NB4 (cell line): ENCODE data around the gene YKT6.
"Not testable (repeated sequence)": the region's sequence is repeated elsewhere in the genome, so short reads cannot be mapped to it uniquely, and the experiment has no call there.

Experiments used
- DNase-seq: peaks from one replicate; pipeline ENCODE4 v3.0.0; 2010; ENCODE audit warnings: low read depth
- H3K4me3 ChIP-seq: one replicate; pipeline ENCODE4 v1.5.1; 2011; ENCODE audit warnings: mild to moderate bottlenecking, low read depth, low read length, moderate library complexity
- CTCF ChIP-seq: IDR thresholded peaks from one replicate; pipeline ENCODE4 v1.5.1; 2012; ENCODE audit warnings: low read depth, low read length
- MAX ChIP-seq: IDR thresholded peaks from 2 replicates; pipeline ENCODE4 v1.6.1; 2011; ENCODE audit warnings: low read depth, low read length
- MYC ChIP-seq: IDR thresholded peaks from 2 replicates; pipeline ENCODE4 v1.6.1; 2011; ENCODE audit warnings: low read depth, low read length
- POLR2A ChIP-seq: IDR thresholded peaks from 2 replicates; pipeline ENCODE4 v1.6.1; 2011; ENCODE audit warnings: mild to moderate bottlenecking; ENCODE audit not compliant: insufficient read length; ENCODE audit errors: extremely low read depth

Gene YKT6

GRCh38 chr7:44172352-44172751 lies 28.4 kb upstream of the YKT6 start:
- H3K4me3 ChIP-seq, result no peak overlapping the region
- TF ChIP-seq MAX (no peak), POLR2A (no peak), CTCF (no peak), MYC (no peak)
- DNase-seq, result no peak

GRCh38 chr7:44172803-44173424 lies 27.9 kb upstream of the YKT6 start:
- TF ChIP-seq CTCF (no peak), MAX (no peak), MYC (no peak), POLR2A (no peak)
- no peak for DNase-seq
- no peak overlapping the region for H3K4me3 ChIP-seq

- no peak for TF ChIP-seq MYC
- no peak for TF ChIP-seq MAX
- no peak for TF ChIP-seq POLR2A
- TF ChIP-seq CTCF, result no peak
- H3K4me3 ChIP-seq, result no peak overlapping the region
- no peak for DNase-seq
Measured at GRCh38 chr7:44173911-44174693, 26.7 kb upstream of the YKT6 start.

GRCh38 chr7:44174694-44174948 lies 26.2 kb upstream of the YKT6 start:
- not testable (repeated sequence) for DNase-seq, H3K4me3 ChIP-seq

- TF ChIP-seq MYC (no peak), CTCF (no peak), MAX (no peak), POLR2A (no peak)
- H3K4me3 ChIP-seq, result no peak overlapping the region
- DNase-seq, result no peak
Measured at GRCh38 chr7:44175730-44176129, 25.0 kb upstream of the YKT6 start.

GRCh38 chr7:44176486-44176885 lies 24.3 kb upstream of the YKT6 start:
- TF ChIP-seq POLR2A, result no peak
- TF ChIP-seq MYC, result no peak
- no peak for TF ChIP-seq CTCF
- TF ChIP-seq MAX, result no peak
- no peak for DNase-seq
- no peak overlapping the region for H3K4me3 ChIP-seq
